K562 (cell line): ENCODE results near the gene CDH16. TPM values are rescaled to one million over a fixed set of nuclear protein-coding genes. Genes with fewer than 3 reads are reported as not detected.

ENCODE experiments used
- BACH1 ChIP-seq: fragments of 200-800 bp; sonication (Bioruptor generic); IDR thresholded peaks from 2 replicates; pipeline ENCODE4 v1.6.1; 2016; ENCODE audit warnings: missing genetic modification characterization, missing compliant biosample characterization
- CSDE1 ChIP-seq, 2 experiments: fragments of 450-650 bp; IDR thresholded peaks; 2 replicates each; pipeline ENCODE4 v1.6.1; 2016; ENCODE audit warnings: mild to moderate bottlenecking in 1 of 2
- DIDO1 ChIP-seq: fragments of 450-650 bp; IDR thresholded peaks from 2 replicates; pipeline ENCODE4 v1.6.1; 2016; ENCODE audit warnings: low read depth, missing biosample characterization, missing genetic modification characterization
- EP400 ChIP-seq: fragments of 450-650 bp; IDR thresholded peaks from 2 replicates; pipeline ENCODE4 v1.6.1; 2017; ENCODE audit warnings: antibody characterized with exemption, mild to moderate bottlenecking, moderate library complexity
- HDAC8 ChIP-seq: fragments of 450-650 bp; IDR thresholded peaks from 2 replicates; pipeline ENCODE4 v1.6.1; 2016; ENCODE audit warnings: mild to moderate bottlenecking, missing genetic modification characterization, moderate library complexity, missing compliant biosample characterization
- HNRNPLL ChIP-seq: fragments of 200-400 bp; formaldehyde crosslinking; IDR thresholded peaks from 2 replicates; pipeline ENCODE4 v1.6.1; 2017; ENCODE audit warnings: low read length, low read depth, mild to moderate bottlenecking; ENCODE audit not compliant: poor library complexity, severe bottlenecking
- L3MBTL2 ChIP-seq: fragments of 450-650 bp; IDR thresholded peaks from 2 replicates; pipeline ENCODE4 v1.6.1; 2016; ENCODE audit warnings: mild to moderate bottlenecking, moderate library complexity
- MEIS2 ChIP-seq: fragments of 450-650 bp; IDR thresholded peaks from 2 replicates; pipeline ENCODE4 v1.6.1; 2014; ENCODE audit warnings: mild to moderate bottlenecking; ENCODE audit not compliant: partially characterized antibody
- NFRKB ChIP-seq: fragments of 450-650 bp; IDR thresholded peaks from 2 replicates; pipeline ENCODE4 v1.6.1; 2016; ENCODE audit warnings: low read depth
- PATZ1 ChIP-seq: fragments of 250-450 bp; sonication (Bioruptor Pico); IDR thresholded peaks from 2 replicates; pipeline ENCODE4 v1.5.0; 2020; ENCODE audit warnings: mild to moderate bottlenecking, borderline replicate concordance
- SIRT6 ChIP-seq: IDR thresholded peaks from one replicate; pipeline ENCODE4 v1.6.1; 2012; ENCODE audit warnings: low read depth, mild to moderate bottlenecking, control low read depth, inconsistent platforms, low read length, moderate library complexity
- SMC3 ChIP-seq: conservative IDR thresholded peaks from 2 replicates; pipeline ENCODE4 v1.6.1; 2011; ENCODE audit warnings: low read depth, low read length, improper control_type of control experiment; ENCODE audit not compliant: insufficient read depth
- ZMIZ1 ChIP-seq, 2 experiments: fragments of 150-350 bp in 1 of 2; IDR thresholded peaks; 2 replicates each; pipeline ENCODE4 v1.6.1; 2012 to 2016; ENCODE audit warnings: low read depth in 2 of 2, low read length in 2 of 2, mild to moderate bottlenecking in 1 of 2, moderate library complexity in 1 of 2
- ZNF239 ChIP-seq: fragments of 250-450 bp; sonication (Bioruptor Pico); IDR thresholded peaks from 2 replicates; pipeline ENCODE4 v1.4.0; 2020; ENCODE audit warnings: mild to moderate bottlenecking
- ZNF644 ChIP-seq: fragments of 200-800 bp; sonication (Bioruptor generic); IDR thresholded peaks from 2 replicates; pipeline ENCODE4 v1.6.1; 2016; ENCODE audit warnings: low read depth, missing genetic modification characterization, missing compliant biosample characterization
- polyA plus RNA-seq, 8 experiments: library from polyadenylated mRNA; depleted of rRNA in 4 of 8; stranded (reverse) in 5 of 8; unstranded in 3 of 8; fragments of >200 nt; fragmentation: Nextera tagmentation in 2 of 8; fragmentation: Illumina TruSeq in 1 of 8; extraction: Ambion mirVana in 2 of 8; extraction: Trizol in 1 of 8; gene quantifications; 2 replicates each; pipeline versions ENCODE4 v1.2.1 to v1.2.3, GENCODE V29; 2011 to 2014; ENCODE audit warnings: inconsistent platforms in 1 of 8, missing spikeins in 1 of 8
- total RNA-seq, 7 experiments: library from RNA; depleted of rRNA in 6 of 7; stranded (reverse); fragments of >200 nt in 6 of 7; fragmentation: Illumina TruSeq in 2 of 7; extraction: Trizol in 2 of 7; gene quantifications; 2 replicates each; pipeline versions ENCODE4 v1.2.1 to v1.2.3, GENCODE V29; 2011 to 2021; ENCODE audit warnings: low replicate concordance in 1 of 7
- TF ChIP-seq, protein P1 (sequence below): sonication (generic); formaldehyde crosslinking; IDR thresholded peaks from 2 replicates; pipeline ENCODE4 v1.8.1; 2023; ENCODE audit warnings: mild to moderate bottlenecking, missing genetic modification reagents
- TF ChIP-seq, protein P2 (sequence below): sonication (generic); formaldehyde crosslinking; IDR thresholded peaks from 2 replicates; pipeline ENCODE4 v1.8.1; 2023; ENCODE audit warnings: mild to moderate bottlenecking, missing genetic modification reagents
- TF ChIP-seq, protein P3 (sequence below): fragments of 250-450 bp; sonication (Bioruptor Pico); IDR thresholded peaks from 2 replicates; pipeline ENCODE4 v1.8.0; 2022; ENCODE audit warnings: moderate library complexity, mild to moderate bottlenecking, inconsistent platforms

The CDH16 gene
- total and polyA plus RNA-seq, 9 of the 15 experiments (the other 6 are each of a cell fraction or from before 2014, with no cell fraction given) = not detected

- TF ChIP-seq, protein P1, sequence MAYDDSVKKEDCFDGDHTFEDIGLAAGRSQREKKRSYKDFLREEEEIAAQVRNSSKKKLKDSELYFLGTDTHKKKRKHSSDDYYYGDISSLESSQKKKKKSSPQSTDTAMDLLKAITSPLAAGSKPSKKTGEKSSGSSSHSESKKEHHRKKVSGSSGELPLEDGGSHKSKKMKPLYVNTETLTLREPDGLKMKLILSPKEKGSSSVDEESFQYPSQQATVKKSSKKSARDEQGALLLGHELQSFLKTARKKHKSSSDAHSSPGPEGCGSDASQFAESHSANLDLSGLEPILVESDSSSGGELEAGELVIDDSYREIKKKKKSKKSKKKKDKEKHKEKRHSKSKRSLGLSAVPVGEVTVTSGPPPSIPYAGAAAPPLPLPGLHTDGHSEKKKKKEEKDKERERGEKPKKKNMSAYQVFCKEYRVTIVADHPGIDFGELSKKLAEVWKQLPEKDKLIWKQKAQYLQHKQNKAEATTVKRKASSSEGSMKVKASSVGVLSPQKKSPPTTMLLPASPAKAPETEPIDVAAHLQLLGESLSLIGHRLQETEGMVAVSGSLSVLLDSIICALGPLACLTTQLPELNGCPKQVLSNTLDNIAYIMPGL = no peak
- no peak for TF ChIP-seq ZMIZ1 (IDR thresholded peaks at IDR 0.05; ENCODE audit: low read depth in 2 of 2, low read length in 2 of 2)
- TF ChIP-seq HDAC8 (tag) = no peak
- TF ChIP-seq, protein P2, sequence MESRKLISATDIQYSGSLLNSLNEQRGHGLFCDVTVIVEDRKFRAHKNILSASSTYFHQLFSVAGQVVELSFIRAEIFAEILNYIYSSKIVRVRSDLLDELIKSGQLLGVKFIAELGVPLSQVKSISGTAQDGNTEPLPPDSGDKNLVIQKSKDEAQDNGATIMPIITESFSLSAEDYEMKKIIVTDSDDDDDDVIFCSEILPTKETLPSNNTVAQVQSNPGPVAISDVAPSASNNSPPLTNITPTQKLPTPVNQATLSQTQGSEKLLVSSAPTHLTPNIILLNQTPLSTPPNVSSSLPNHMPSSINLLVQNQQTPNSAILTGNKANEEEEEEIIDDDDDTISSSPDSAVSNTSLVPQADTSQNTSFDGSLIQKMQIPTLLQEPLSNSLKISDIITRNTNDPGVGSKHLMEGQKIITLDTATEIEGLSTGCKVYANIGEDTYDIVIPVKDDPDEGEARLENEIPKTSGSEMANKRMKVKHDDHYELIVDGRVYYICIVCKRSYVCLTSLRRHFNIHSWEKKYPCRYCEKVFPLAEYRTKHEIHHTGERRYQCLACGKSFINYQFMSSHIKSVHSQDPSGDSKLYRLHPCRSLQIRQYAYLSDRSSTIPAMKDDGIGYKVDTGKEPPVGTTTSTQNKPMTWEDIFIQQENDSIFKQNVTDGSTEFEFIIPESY (CRISPR knock-in tag) = no peak
- TF ChIP-seq HNRNPLL = no peak
- TF ChIP-seq BACH1 (tag) = no peak
- peak; percentile 7 for TF ChIP-seq MEIS2
- no peak for TF ChIP-seq EP400
- TF ChIP-seq SMC3 = peak; percentile 48
- TF ChIP-seq, protein P3, sequence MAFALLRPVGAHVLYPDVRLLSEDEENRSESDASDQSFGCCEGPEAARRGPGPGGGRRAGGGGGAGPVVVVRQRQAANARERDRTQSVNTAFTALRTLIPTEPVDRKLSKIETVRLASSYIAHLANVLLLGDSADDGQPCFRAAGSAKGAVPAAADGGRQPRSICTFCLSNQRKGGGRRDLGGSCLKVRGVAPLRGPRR = no peak
- TF ChIP-seq CSDE1 (IDR thresholded peaks at IDR 0.05) = no peak
- no peak for TF ChIP-seq ZNF644 (tag)
- TF ChIP-seq ZNF239 = no peak
- TF ChIP-seq L3MBTL2 = 0 out of 2 replicates have a peak, but pooled peaks have one; percentile 26
- 0 out of 2 replicates have a peak, but pooled peaks have one; percentile 20 for TF ChIP-seq DIDO1 (tag)
- TF ChIP-seq PATZ1 (CRISPR knock-in tag) = no peak
- no peak for TF ChIP-seq SIRT6
- no peak for TF ChIP-seq NFRKB
Measured at GRCh38 chr16:66961065-66961744, 42.5 kb upstream of the CDH16 start, which contains the start of gene CES3 (continued).
